Activated CD4-positive, CD25-positive, alpha-beta regulatory T cell (primary cell): ENCODE data around the gene FPGS.

Source experiments
- DNase-seq, 4 experiments: peaks; one replicate each; lab custom pipeline; 2025; lab: John Stamatoyannopoulos, UW

Gene FPGS

GRCh38 chr9:127789179-127789578, 13.5 kb upstream of the FPGS start:
- DNase-seq: no peak

GRCh38 chr9:127790094-127790855, 12.4 kb upstream of the FPGS start:
- DNase-seq: no peak

GRCh38 chr9:127791085-127791484, 11.6 kb upstream of the FPGS start:
- DNase-seq: no peak

GRCh38 chr9:127792417-127793031, 10.2 kb upstream of the FPGS start:
- no peak for DNase-seq

- no peak for DNase-seq
These were observed 9.5 kb upstream of the FPGS start for GRCh38 chr9:127793093-127793708.

- DNase-seq: no peak
These were observed 8.5 kb upstream of the FPGS start for GRCh38 chr9:127794001-127794791.

- DNase-seq: no peak
These were observed 6.4 kb upstream of the FPGS start for GRCh38 chr9:127796225-127796813.

GRCh38 chr9:127796852-127797370, 5.8 kb upstream of the FPGS start:
- no peak for DNase-seq

GRCh38 chr9:127801955-127802575, 617 bp upstream of the FPGS start:
- DNase-seq: no peak

- no peak for DNase-seq
These were observed 1.0 kb downstream of the FPGS start for GRCh38 chr9:127803507-127804352.

- DNase-seq: no peak
These were observed 2.9 kb downstream of the FPGS start for GRCh38 chr9:127805620-127806019.

- no peak for DNase-seq
These were observed 4.2 kb downstream of the FPGS start for GRCh38 chr9:127806871-127807270.

- DNase-seq: no peak
These were observed 5.8 kb downstream of the FPGS start for GRCh38 chr9:127808347-127809001.

- no peak for DNase-seq
These were observed 6.4 kb downstream of the FPGS start for GRCh38 chr9:127809002-127809539.

- no peak for DNase-seq
These were observed 7.1 kb downstream of the FPGS start for GRCh38 chr9:127809540-127810377.

- no peak for DNase-seq
These were observed 7.9 kb downstream of the FPGS start for GRCh38 chr9:127810378-127811187.

- DNase-seq: no peak
These were observed 9.3 kb downstream of the FPGS start for GRCh38 chr9:127812011-127812410.
